ENCODE results near the gene AOPEP.

Gene AOPEP

DNA sequence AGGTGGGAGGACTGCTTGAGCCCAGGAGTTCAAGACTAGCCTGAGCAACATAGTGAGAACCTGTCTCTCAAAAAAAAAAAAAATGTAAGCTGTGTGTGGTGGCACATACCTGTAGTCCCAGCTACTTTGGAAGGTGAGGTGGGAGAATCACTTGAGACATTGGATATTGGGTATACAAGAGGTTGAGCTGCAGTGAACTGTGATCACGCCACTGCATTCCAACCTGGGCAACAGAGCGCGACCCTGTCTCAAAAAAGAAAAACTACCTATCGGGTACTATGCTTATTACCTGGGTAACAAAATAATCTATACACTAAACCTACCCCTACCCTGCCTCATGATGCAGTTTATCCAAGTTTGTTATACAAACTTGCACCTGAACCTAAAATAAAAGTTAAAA is 64.9 kb downstream of the AOPEP start:
- Histone ChIP-seq H3K4me3 (ENCODE audit: low read length, poor library complexity, severe bottlenecking) (no peak overlapping the region), H3K9ac (ENCODE audit: low read depth, low read length, poor library complexity, severe bottlenecking) (no peak overlapping the region), H2AFZ (ENCODE audit: low read length) (no peak overlapping the region), H3F3A (ENCODE audit: low read depth) (no peaks in the 10 kb centered on the region), H3K27me3 (ENCODE audit: insufficient read depth, low read length, poor library complexity, severe bottlenecking) (no peaks in the 10 kb centered on the region), H3K9me2 (replicated peaks; ENCODE audit: low read depth, low read length) (no peaks in the 10 kb centered on the region), H3K9me3 (ENCODE audit: insufficient read depth, low read depth, low read length) (no peaks in the 10 kb centered on the region), H3K79me2 (ENCODE audit: insufficient read depth, low read length) (no peaks in the 10 kb centered on the region), H3K4me1 (ENCODE audit: insufficient read depth, low read length, poor library complexity, severe bottlenecking) (peaks cover 46% of the 10 kb centered on the region), H4K20me1 (ENCODE audit: insufficient read depth, low read length, poor library complexity, severe bottlenecking) (no peaks in the 10 kb centered on the region), H3K36me3 (ENCODE audit: insufficient read depth, low read length) (peaks cover 5% of the 10 kb centered on the region; the same call in 1 of the 2 replicates), H3K4me2 (ENCODE audit: low read depth, low read length, poor library complexity, severe bottlenecking) (no peak overlapping the region)
- TF ChIP-seq, protein P1, sequence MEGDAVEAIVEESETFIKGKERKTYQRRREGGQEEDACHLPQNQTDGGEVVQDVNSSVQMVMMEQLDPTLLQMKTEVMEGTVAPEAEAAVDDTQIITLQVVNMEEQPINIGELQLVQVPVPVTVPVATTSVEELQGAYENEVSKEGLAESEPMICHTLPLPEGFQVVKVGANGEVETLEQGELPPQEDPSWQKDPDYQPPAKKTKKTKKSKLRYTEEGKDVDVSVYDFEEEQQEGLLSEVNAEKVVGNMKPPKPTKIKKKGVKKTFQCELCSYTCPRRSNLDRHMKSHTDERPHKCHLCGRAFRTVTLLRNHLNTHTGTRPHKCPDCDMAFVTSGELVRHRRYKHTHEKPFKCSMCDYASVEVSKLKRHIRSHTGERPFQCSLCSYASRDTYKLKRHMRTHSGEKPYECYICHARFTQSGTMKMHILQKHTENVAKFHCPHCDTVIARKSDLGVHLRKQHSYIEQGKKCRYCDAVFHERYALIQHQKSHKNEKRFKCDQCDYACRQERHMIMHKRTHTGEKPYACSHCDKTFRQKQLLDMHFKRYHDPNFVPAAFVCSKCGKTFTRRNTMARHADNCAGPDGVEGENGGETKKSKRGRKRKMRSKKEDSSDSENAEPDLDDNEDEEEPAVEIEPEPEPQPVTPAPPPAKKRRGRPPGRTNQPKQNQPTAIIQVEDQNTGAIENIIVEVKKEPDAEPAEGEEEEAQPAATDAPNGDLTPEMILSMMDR (conservative IDR thresholded peaks at IDR 0.05; ENCODE audit: low read length) = no peak
- no peak for TF ChIP-seq EZH2phosphoT487 (IDR thresholded peaks at IDR 0.05; ENCODE audit: borderline replicate concordance)

DNA sequence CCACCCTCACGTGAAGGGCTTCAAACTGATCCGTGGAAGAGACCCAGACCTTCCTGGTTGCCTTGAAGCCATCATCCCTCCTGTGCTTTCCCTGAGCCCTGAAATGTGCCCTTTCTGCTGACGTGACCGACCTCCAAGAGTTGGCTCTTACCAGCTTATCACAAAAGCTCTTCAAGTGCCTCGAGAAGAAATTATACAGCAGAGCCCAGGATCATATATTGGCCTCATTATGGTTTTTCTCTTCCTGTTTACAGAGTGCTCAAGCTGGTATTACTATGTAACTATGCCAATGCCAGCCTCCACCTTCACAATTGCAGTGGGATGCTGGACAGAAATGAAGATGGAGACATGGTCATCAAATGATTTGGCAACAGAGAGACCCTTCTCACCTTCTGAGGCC is 66.0 kb downstream of the AOPEP start:
- Histone ChIP-seq H3K9me2 (replicated peaks; ENCODE audit: low read depth, low read length) (no peaks in the 10 kb centered on the region), H3K4me2 (ENCODE audit: low read depth, low read length, poor library complexity, severe bottlenecking) (no peak overlapping the region), H3K9me3 (ENCODE audit: insufficient read depth, low read depth, low read length) (no peaks in the 10 kb centered on the region), H3K27me3 (ENCODE audit: insufficient read depth, low read length, poor library complexity, severe bottlenecking) (no peaks in the 10 kb centered on the region), H3K36me3 (ENCODE audit: insufficient read depth, low read length) (peaks cover 5% of the 10 kb centered on the region; the same call in 1 of the 2 replicates), H3K4me1 (ENCODE audit: insufficient read depth, low read length, poor library complexity, severe bottlenecking) (peaks cover 36% of the 10 kb centered on the region), H3K9ac (ENCODE audit: low read depth, low read length, poor library complexity, severe bottlenecking) (no peak overlapping the region), H4K20me1 (ENCODE audit: insufficient read depth, low read length, poor library complexity, severe bottlenecking) (no peaks in the 10 kb centered on the region), H2AFZ (ENCODE audit: low read length) (no peak overlapping the region), H3K79me2 (ENCODE audit: insufficient read depth, low read length) (no peaks in the 10 kb centered on the region), H3F3A (ENCODE audit: low read depth) (no peaks in the 10 kb centered on the region), H3K4me3 (ENCODE audit: low read length, poor library complexity, severe bottlenecking) (no peak overlapping the region)
- TF ChIP-seq, protein P1 (conservative IDR thresholded peaks at IDR 0.05; ENCODE audit: low read length) = no peak
- no peak for TF ChIP-seq EZH2phosphoT487 (IDR thresholded peaks at IDR 0.05; ENCODE audit: borderline replicate concordance)

DNA sequence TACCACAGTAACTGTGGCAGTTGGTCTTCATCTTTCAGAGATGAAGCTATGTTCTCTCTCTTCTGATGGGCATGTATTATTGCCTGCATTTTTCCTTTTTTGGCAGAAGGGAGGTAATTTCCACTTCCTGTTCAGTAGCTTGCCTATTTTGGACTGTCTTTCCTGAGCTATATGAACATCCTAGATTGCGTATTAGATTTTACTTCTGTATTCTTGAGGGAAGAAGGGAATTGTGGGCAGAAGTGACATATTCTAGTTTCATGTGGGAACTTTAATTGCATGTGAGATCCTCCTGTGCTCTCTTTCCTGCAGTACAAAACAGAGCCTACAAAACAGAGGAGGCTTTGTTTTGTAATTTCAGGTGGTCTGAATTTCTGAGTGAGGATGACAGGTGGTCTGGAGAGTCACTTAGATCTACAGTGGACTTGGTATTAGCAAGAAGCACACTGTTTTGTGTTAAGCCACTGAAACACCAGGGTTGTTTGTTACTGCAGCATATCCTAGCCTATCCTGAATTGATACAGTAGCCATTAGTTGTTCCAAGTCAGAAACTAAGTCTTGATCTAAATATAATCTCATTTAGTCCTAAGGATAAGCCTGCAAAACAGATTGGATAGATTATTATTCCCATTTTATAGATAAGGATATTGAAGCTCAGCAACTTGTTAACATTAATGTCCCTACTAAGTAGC is 68.1 kb downstream of the AOPEP start:
- H3K4me2 ChIP-seq (ENCODE audit: low read depth, low read length, poor library complexity, severe bottlenecking) = no peak overlapping the region
- no peaks in the 10 kb centered on the region for H3K27me3 ChIP-seq (ENCODE audit: insufficient read depth, low read length, poor library complexity, severe bottlenecking)
- H3K79me2 ChIP-seq (ENCODE audit: insufficient read depth, low read length) = no peaks in the 10 kb centered on the region
- no peak overlapping the region for H3K9ac ChIP-seq (ENCODE audit: low read depth, low read length, poor library complexity, severe bottlenecking)
- no peak for TF ChIP-seq EZH2phosphoT487 (IDR thresholded peaks at IDR 0.05; ENCODE audit: borderline replicate concordance)
- TF ChIP-seq, protein P1 (conservative IDR thresholded peaks at IDR 0.05; ENCODE audit: low read length) = no peak
- no peak overlapping the region for H2AFZ ChIP-seq (ENCODE audit: low read length)
- H3K9me2 ChIP-seq (replicated peaks; ENCODE audit: low read depth, low read length) = no peaks in the 10 kb centered on the region
- H4K20me1 ChIP-seq (ENCODE audit: insufficient read depth, low read length, poor library complexity, severe bottlenecking) = no peaks in the 10 kb centered on the region
- no peaks in the 10 kb centered on the region for H3F3A ChIP-seq (ENCODE audit: low read depth)
- no peaks in the 10 kb centered on the region for H3K9me3 ChIP-seq (ENCODE audit: insufficient read depth, low read depth, low read length)
- H3K4me3 ChIP-seq (ENCODE audit: low read length, poor library complexity, severe bottlenecking) = no peak overlapping the region
- H3K36me3 ChIP-seq (ENCODE audit: insufficient read depth, low read length) = peaks cover 5% of the 10 kb centered on the region; the same call in 1 of the 2 replicates
- peaks cover 17% of the 10 kb centered on the region for H3K4me1 ChIP-seq (ENCODE audit: insufficient read depth, low read length, poor library complexity, severe bottlenecking)
